Loucy (cell line): ENCODE results near the gene DCDC2.
"Not testable (repeated sequence)": the region's sequence is repeated elsewhere in the genome, so short reads cannot be mapped to it uniquely, and the experiment has no call there.

Experiments
- H2AFZ ChIP-seq: fragments of 200-600 bp; sonication (generic); 2 replicates; pipeline ENCODE4 v1.6.0; 2016; ENCODE audit warnings: antibody characterized with exemption, mild to moderate bottlenecking, low read length, moderate library complexity
- H3F3A ChIP-seq: fragments of 200-600 bp; 2 replicates; pipeline ENCODE4 v1.6.0; 2016; ENCODE audit warnings: antibody characterized with exemption, low read depth, mild to moderate bottlenecking
- H3K27me3 ChIP-seq: fragments of 200-600 bp; sonication (generic); 2 replicates; pipeline ENCODE4 v1.6.1; 2014; ENCODE audit warnings: low read length, mild to moderate bottlenecking; ENCODE audit not compliant: insufficient read depth, poor library complexity, severe bottlenecking
- H3K36me3 ChIP-seq: fragments of 200-600 bp; sonication (generic); 2 replicates; pipeline ENCODE4 v1.6.1; 2016; ENCODE audit warnings: low read length; ENCODE audit not compliant: insufficient read depth
- H3K4me1 ChIP-seq: fragments of 200-600 bp; sonication (generic); 2 replicates; pipeline ENCODE4 v1.5.1; 2014; ENCODE audit warnings: low read length, mild to moderate bottlenecking; ENCODE audit not compliant: insufficient read depth, poor library complexity, severe bottlenecking
- H3K4me2 ChIP-seq: fragments of 200-600 bp; sonication (generic); 2 replicates; pipeline ENCODE4 v1.6.0; 2014; ENCODE audit warnings: antibody characterized with exemption, low read length, low read depth, mild to moderate bottlenecking; ENCODE audit not compliant: poor library complexity, severe bottlenecking
- H3K4me3 ChIP-seq: fragments of 200-600 bp; sonication (generic); 2 replicates; pipeline ENCODE4 v1.5.1; 2014; ENCODE audit warnings: low read length, mild to moderate bottlenecking, mixed read lengths; ENCODE audit not compliant: poor library complexity, severe bottlenecking
- H3K79me2 ChIP-seq: fragments of 200-600 bp; sonication (generic); 2 replicates; pipeline ENCODE4 v1.6.1; 2014; ENCODE audit warnings: low read length; ENCODE audit not compliant: insufficient read depth
- H3K9ac ChIP-seq: fragments of 200-600 bp; sonication (generic); 2 replicates; pipeline ENCODE4 v1.6.0; 2014; ENCODE audit warnings: mild to moderate bottlenecking, low read depth, low read length, moderate library complexity; ENCODE audit not compliant: poor library complexity, severe bottlenecking
- H3K9me2 ChIP-seq: fragments of 200-600 bp; sonication (generic); replicated peaks from 2 replicates; pipeline ENCODE4 v1.6.1; 2016; ENCODE audit warnings: low read depth, low read length, mixed read lengths
- H3K9me3 ChIP-seq: fragments of 200-600 bp; sonication (generic); 2 replicates; pipeline ENCODE4 v1.6.1; 2014; ENCODE audit warnings: mild to moderate bottlenecking, antibody characterized with exemption, low read length, low read depth; ENCODE audit not compliant: insufficient read depth
- H4K20me1 ChIP-seq: fragments of 200-600 bp; sonication (generic); 2 replicates; pipeline ENCODE4 v1.6.0; 2014; ENCODE audit warnings: antibody characterized with exemption, low read length, mild to moderate bottlenecking; ENCODE audit not compliant: insufficient read depth, poor library complexity, severe bottlenecking
- CTCF ChIP-seq: fragments of 200-600 bp; sonication (generic); conservative IDR thresholded peaks from 2 replicates; pipeline ENCODE4 v1.5.1; 2014; ENCODE audit warnings: mild to moderate bottlenecking, antibody characterized with exemption, low read length
- EZH2phosphoT487 ChIP-seq: fragments of 200-600 bp; IDR thresholded peaks from 2 replicates; pipeline ENCODE4 v1.6.1; 2018; ENCODE audit warnings: antibody characterized with exemption, mild to moderate bottlenecking, moderate library complexity, borderline replicate concordance

The DCDC2 gene

GRCh38 chr6:24145690-24146131 is 212.1 kb downstream of the DCDC2 start:
- no peaks in the 10 kb centered on the region for H3K9me3 ChIP-seq

GRCh38 chr6:24142733-24143132 is 215.1 kb downstream of the DCDC2 start:
- not testable (repeated sequence) for H3K27me3 ChIP-seq, H3F3A ChIP-seq, H3K79me2 ChIP-seq, H2AFZ ChIP-seq, H3K9me2 ChIP-seq, H3K4me3 ChIP-seq, H3K36me3 ChIP-seq, H3K9me3 ChIP-seq, H3K4me1 ChIP-seq, H3K4me2 ChIP-seq, H3K9ac ChIP-seq, H4K20me1 ChIP-seq

More at GRCh38 chr6:24145690-24146131, 212.1 kb downstream of the DCDC2 start:
- no peaks in the 10 kb centered on the region for H3K4me1 ChIP-seq
- no peak for TF ChIP-seq EZH2phosphoT487
- no peak for TF ChIP-seq CTCF
- H3K4me2 ChIP-seq: no peak overlapping the region
- no peaks in the 10 kb centered on the region for H3K27me3 ChIP-seq
- H3K4me3 ChIP-seq: no peak overlapping the region
- H3K36me3 ChIP-seq: no peaks in the 10 kb centered on the region
- no peaks in the 10 kb centered on the region for H3K79me2 ChIP-seq
- no peaks in the 10 kb centered on the region for H3F3A ChIP-seq
- no peaks in the 10 kb centered on the region for H3K9me2 ChIP-seq
- no peak overlapping the region for H2AFZ ChIP-seq
- H3K9ac ChIP-seq: no peak overlapping the region
- no peaks in the 10 kb centered on the region for H4K20me1 ChIP-seq

GRCh38 chr6:24140591-24140990 is 217.3 kb downstream of the DCDC2 start:
- H4K20me1 ChIP-seq: no peaks in the 10 kb centered on the region
- H3K9ac ChIP-seq: no peak overlapping the region
- H3K4me1 ChIP-seq: no peaks in the 10 kb centered on the region
- no peak for TF ChIP-seq EZH2phosphoT487
- TF ChIP-seq CTCF: no peak
- no peak overlapping the region for H3K4me2 ChIP-seq
- H3K9me2 ChIP-seq: no peaks in the 10 kb centered on the region
- H3K4me3 ChIP-seq: no peak overlapping the region
- H3F3A ChIP-seq: no peaks in the 10 kb centered on the region
- H3K79me2 ChIP-seq: no peaks in the 10 kb centered on the region
- H3K36me3 ChIP-seq: no peaks in the 10 kb centered on the region
- no peaks in the 10 kb centered on the region for H3K27me3 ChIP-seq
- H3K9me3 ChIP-seq: no peaks in the 10 kb centered on the region
- H2AFZ ChIP-seq: no peak overlapping the region

GRCh38 chr6:24139639-24140038 is 218.2 kb downstream of the DCDC2 start:
- H3K9ac ChIP-seq: no peak overlapping the region
- H3K9me3 ChIP-seq: no peaks in the 10 kb centered on the region
- no peaks in the 10 kb centered on the region for H3K36me3 ChIP-seq
- H3K9me2 ChIP-seq: no peaks in the 10 kb centered on the region
- no peaks in the 10 kb centered on the region for H3K79me2 ChIP-seq
- no peaks in the 10 kb centered on the region for H3K4me1 ChIP-seq
- no peak overlapping the region for H3K4me2 ChIP-seq
- no peaks in the 10 kb centered on the region for H3K27me3 ChIP-seq
- TF ChIP-seq CTCF (no peak), EZH2phosphoT487 (no peak)
- H3K4me3 ChIP-seq: no peak overlapping the region
- no peak overlapping the region for H2AFZ ChIP-seq
- no peaks in the 10 kb centered on the region for H3F3A ChIP-seq
- no peaks in the 10 kb centered on the region for H4K20me1 ChIP-seq
